Vagina (tissue), 2 donors: ENCODE results near the gene KCNG3. TPM values are rescaled to one million over a fixed set of nuclear protein-coding genes. Genes with fewer than 3 reads are reported as not detected.

ENCODE experiments used
- DNase-seq, 2 donors: peaks; one replicate each; pipeline ENCODE4 v3.0.0-alpha.2; 2017; ENCODE audit errors: extremely low spot score in 2 of 2
- H3K27ac ChIP-seq: fragments of 200-600 bp; sonication (generic); one replicate; pipeline ENCODE4 v1.5.1; 2019
- H3K27me3 ChIP-seq: fragments of 200-600 bp; sonication (generic); one replicate; pipeline ENCODE4 v1.5.1; 2019
- H3K36me3 ChIP-seq, 2 donors: fragments of 200-600 bp; sonication (generic); one replicate each; pipeline ENCODE4 v1.5.1; 2017 to 2019
- H3K4me1 ChIP-seq: fragments of 200-600 bp; sonication (generic); one replicate; pipeline ENCODE4 v1.5.1; 2019
- H3K4me3 ChIP-seq, 2 donors: fragments of 200-600 bp; sonication (generic); 1 replicate in 1 of 2; 2 replicates in 1 of 2; pipeline ENCODE4 v1.5.1; 2016 to 2019
- H3K9me3 ChIP-seq: fragments of 200-600 bp; sonication (generic); one replicate; pipeline ENCODE4 v1.5.1; 2019
- CTCF ChIP-seq, 3 experiments: fragments of 450-650 bp in 2 of 3; fragments of 200-600 bp in 1 of 3; sonication (generic) in 1 of 3; IDR thresholded peaks; one replicate each; pipeline ENCODE4 v1.5.1; 2017 to 2019; ENCODE audit warnings: antibody characterized with exemption in 3 of 3, mild to moderate bottlenecking in 2 of 3, moderate library complexity in 2 of 3
- POLR2A ChIP-seq, 2 donors: fragments of 450-650 bp; IDR thresholded peaks; one replicate each; pipeline ENCODE4 v1.6.1; 2017; ENCODE audit warnings: antibody characterized with exemption in 2 of 2, mild to moderate bottlenecking in 2 of 2, moderate library complexity in 2 of 2
- POLR2AphosphoS5 ChIP-seq, 2 donors: sonication (generic); formaldehyde crosslinking; IDR thresholded peaks; one replicate each; pipeline ENCODE4 v1.9.0; 2017; ENCODE audit warnings: antibody characterized with exemption in 2 of 2, mild to moderate bottlenecking in 2 of 2, low read depth in 1 of 2; ENCODE audit not compliant: insufficient read depth in 1 of 2
- intact Hi-C: fragments of 100-400 bp; cut with DNase I; formaldehyde crosslinking; loops from one replicate; pipeline ENCODE4 v1.15.1; 2023
- total RNA-seq: library from RNA; depleted of rRNA; stranded (reverse); fragments of >200 nt; gene quantifications from one replicate; pipeline ENCODE4 v1.2.3, GENCODE V29; 2016

The KCNG3 gene
- total RNA-seq, 1 donor from 2014 or later = 0.74 TPM

- intact Hi-C loops = no loop called here
- H3K36me3 ChIP-seq = no peaks in the 10 kb centered on the region
- H3K4me3 ChIP-seq = no peak overlapping the region
- H3K4me1 ChIP-seq = no peaks in the 10 kb centered on the region
- TF ChIP-seq POLR2AphosphoS5 (IDR thresholded peaks at IDR 0.05; ENCODE audit: insufficient read depth in 1 of 2, low read depth in 1 of 2) (no peak), CTCF (IDR thresholded peaks at IDR 0.05) (no peak), POLR2A (IDR thresholded peaks at IDR 0.05) (no peak)
- H3K27me3 ChIP-seq = no peaks in the 10 kb centered on the region
- no peak overlapping the region for H3K27ac ChIP-seq
- no peaks in the 10 kb centered on the region for H3K9me3 ChIP-seq
- no peak for DNase-seq
Measured at GRCh38 chr2:42522035-42522434, 28.3 kb upstream of the KCNG3 start.

GRCh38 chr2:42519624-42520023 lies 25.8 kb upstream of the KCNG3 start:
- Histone ChIP-seq H3K36me3 (no peaks in the 10 kb centered on the region), H3K27me3 (no peaks in the 10 kb centered on the region), H3K9me3 (no peaks in the 10 kb centered on the region), H3K4me3 (no peak overlapping the region), H3K27ac (no peak overlapping the region), H3K4me1 (no peaks in the 10 kb centered on the region)
- TF ChIP-seq POLR2AphosphoS5 (IDR thresholded peaks at IDR 0.05; ENCODE audit: insufficient read depth in 1 of 2, low read depth in 1 of 2) (no peak), CTCF (IDR thresholded peaks at IDR 0.05) (no peak), POLR2A (IDR thresholded peaks at IDR 0.05) (no peak)
- DNase-seq = no peak
- intact Hi-C loops = no loop called here

GRCh38 chr2:42516418-42516901 lies 22.7 kb upstream of the KCNG3 start:
- Histone ChIP-seq H3K4me3 (no peak overlapping the region), H3K27ac (no peak overlapping the region), H3K9me3 (no peaks in the 10 kb centered on the region), H3K27me3 (no peaks in the 10 kb centered on the region), H3K36me3 (no peaks in the 10 kb centered on the region), H3K4me1 (no peaks in the 10 kb centered on the region)
- no peak for DNase-seq
- TF ChIP-seq CTCF (IDR thresholded peaks at IDR 0.05) (no peak), POLR2AphosphoS5 (IDR thresholded peaks at IDR 0.05; ENCODE audit: insufficient read depth in 1 of 2, low read depth in 1 of 2) (no peak), POLR2A (IDR thresholded peaks at IDR 0.05) (no peak)
- intact Hi-C loops = no loop called here

- intact Hi-C loops = no loop called here
- no peaks in the 10 kb centered on the region for H3K27me3 ChIP-seq
- H3K27ac ChIP-seq = no peak overlapping the region
- H3K4me1 ChIP-seq = no peaks in the 10 kb centered on the region
- no peak overlapping the region for H3K4me3 ChIP-seq
- no peaks in the 10 kb centered on the region for H3K36me3 ChIP-seq
- TF ChIP-seq POLR2AphosphoS5 (IDR thresholded peaks at IDR 0.05; ENCODE audit: insufficient read depth in 1 of 2, low read depth in 1 of 2) (no peak), POLR2A (IDR thresholded peaks at IDR 0.05) (no peak), CTCF (IDR thresholded peaks at IDR 0.05) (peak in 1 of 3 experiments; percentile 33)
- DNase-seq = no peak
- no peaks in the 10 kb centered on the region for H3K9me3 ChIP-seq
Measured at GRCh38 chr2:42513252-42513918, 19.6 kb upstream of the KCNG3 start.

GRCh38 chr2:42510608-42511243 lies 16.9 kb upstream of the KCNG3 start:
- no peak overlapping the region for H3K27ac ChIP-seq
- no peaks in the 10 kb centered on the region for H3K9me3 ChIP-seq
- H3K27me3 ChIP-seq = no peaks in the 10 kb centered on the region
- no peak overlapping the region for H3K4me3 ChIP-seq
- intact Hi-C loops = no loop called here
- no peak for DNase-seq
- no peaks in the 10 kb centered on the region for H3K4me1 ChIP-seq
- TF ChIP-seq POLR2AphosphoS5 (IDR thresholded peaks at IDR 0.05; ENCODE audit: insufficient read depth in 1 of 2, low read depth in 1 of 2) (no peak), CTCF (IDR thresholded peaks at IDR 0.05) (no peak), POLR2A (IDR thresholded peaks at IDR 0.05) (no peak)
- no peaks in the 10 kb centered on the region for H3K36me3 ChIP-seq
